ENCODE results near the gene KANSL2.

DNA sequence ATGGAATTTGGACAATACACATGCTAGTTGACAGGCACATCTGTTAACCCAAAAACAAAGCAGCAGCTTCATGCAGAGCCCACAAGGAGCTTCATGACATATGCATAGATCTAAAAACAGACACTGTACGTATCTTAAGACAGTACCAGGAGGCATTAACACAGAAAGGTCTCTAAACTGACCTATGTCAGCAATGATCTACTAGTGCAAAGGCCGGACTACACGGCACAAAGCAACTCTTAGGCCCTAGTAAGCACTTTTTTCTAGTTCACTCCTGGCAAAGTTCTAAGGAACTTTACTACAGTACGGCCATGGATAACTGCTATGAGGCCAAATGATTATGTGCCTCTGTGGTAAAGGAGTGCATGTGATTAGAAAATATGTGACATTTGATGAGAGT lies 8.4 kb upstream of the KANSL2 start:
- TF ChIP-seq, protein P1, sequence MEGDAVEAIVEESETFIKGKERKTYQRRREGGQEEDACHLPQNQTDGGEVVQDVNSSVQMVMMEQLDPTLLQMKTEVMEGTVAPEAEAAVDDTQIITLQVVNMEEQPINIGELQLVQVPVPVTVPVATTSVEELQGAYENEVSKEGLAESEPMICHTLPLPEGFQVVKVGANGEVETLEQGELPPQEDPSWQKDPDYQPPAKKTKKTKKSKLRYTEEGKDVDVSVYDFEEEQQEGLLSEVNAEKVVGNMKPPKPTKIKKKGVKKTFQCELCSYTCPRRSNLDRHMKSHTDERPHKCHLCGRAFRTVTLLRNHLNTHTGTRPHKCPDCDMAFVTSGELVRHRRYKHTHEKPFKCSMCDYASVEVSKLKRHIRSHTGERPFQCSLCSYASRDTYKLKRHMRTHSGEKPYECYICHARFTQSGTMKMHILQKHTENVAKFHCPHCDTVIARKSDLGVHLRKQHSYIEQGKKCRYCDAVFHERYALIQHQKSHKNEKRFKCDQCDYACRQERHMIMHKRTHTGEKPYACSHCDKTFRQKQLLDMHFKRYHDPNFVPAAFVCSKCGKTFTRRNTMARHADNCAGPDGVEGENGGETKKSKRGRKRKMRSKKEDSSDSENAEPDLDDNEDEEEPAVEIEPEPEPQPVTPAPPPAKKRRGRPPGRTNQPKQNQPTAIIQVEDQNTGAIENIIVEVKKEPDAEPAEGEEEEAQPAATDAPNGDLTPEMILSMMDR (IDR thresholded peaks at IDR 0.05): no peak
- TF ChIP-seq POLR2A (IDR thresholded peaks at IDR 0.05): no peak
